ENCODE measurements around the gene SWAP70. TPM values are rescaled to one million over a fixed set of nuclear protein-coding genes. Genes with fewer than 3 reads are reported as not detected.

The SWAP70 gene
- total RNA-seq, 4 donors from 2014 or later, result 11.5 to 65.6 (median 41.5) TPM

- intact Hi-C loops (cut with DNase I; ENCODE audit: low total_unique reads), result no loop called here
- no peaks in the 10 kb centered on the region for H3K9me3 ChIP-seq
- no peaks in the 10 kb centered on the region for H3K36me3 ChIP-seq
- H3K4me3 ChIP-seq, result no peak overlapping the region
- H3K27ac ChIP-seq, result no peak overlapping the region
- no peak for TF ChIP-seq CTCF (IDR thresholded peaks at IDR 0.05)
- no peak for TF ChIP-seq POLR2A (IDR thresholded peaks at IDR 0.05)
- H3K4me1 ChIP-seq, result no peaks in the 10 kb centered on the region
- H3K27me3 ChIP-seq, result no peaks in the 10 kb centered on the region
- no peak for DNase-seq
Measured at GRCh38 chr11:9669954-9670353, 6.1 kb downstream of the SWAP70 start.

- Histone ChIP-seq H3K4me3 (no peak overlapping the region), H3K4me1 (no peaks in the 10 kb centered on the region), H3K27me3 (no peaks in the 10 kb centered on the region), H3K36me3 (no peaks in the 10 kb centered on the region), H3K27ac (no peak overlapping the region), H3K9me3 (no peaks in the 10 kb centered on the region)
- intact Hi-C loops (cut with DNase I; ENCODE audit: low total_unique reads), result no loop called here
- no peak for DNase-seq
- TF ChIP-seq POLR2A (IDR thresholded peaks at IDR 0.05), result no peak
- no peak for TF ChIP-seq CTCF (IDR thresholded peaks at IDR 0.05)
Measured at GRCh38 chr11:9672288-9672916, 8.5 kb downstream of the SWAP70 start.

- Histone ChIP-seq H3K36me3 (no peaks in the 10 kb centered on the region), H3K4me3 (no peak overlapping the region), H3K27ac (no peak overlapping the region), H3K9me3 (no peaks in the 10 kb centered on the region), H3K4me1 (no peaks in the 10 kb centered on the region), H3K27me3 (no peaks in the 10 kb centered on the region)
- no peak for DNase-seq
- intact Hi-C loops (cut with DNase I; ENCODE audit: low total_unique reads), result no loop called here
- no peak for TF ChIP-seq CTCF (IDR thresholded peaks at IDR 0.05)
Measured at GRCh38 chr11:9672918-9673317, 9.0 kb downstream of the SWAP70 start.

GRCh38 chr11:9675691-9676090, 11.8 kb downstream of the SWAP70 start:
- Histone ChIP-seq H3K4me3 (no peak overlapping the region), H3K9me3 (no peaks in the 10 kb centered on the region), H3K27me3 (no peaks in the 10 kb centered on the region), H3K27ac (no peak overlapping the region), H3K4me1 (no peaks in the 10 kb centered on the region), H3K36me3 (no peaks in the 10 kb centered on the region)
- intact Hi-C loops (cut with DNase I; ENCODE audit: low total_unique reads), result no loop called here
- DNase-seq, result no peak
- TF ChIP-seq CTCF (IDR thresholded peaks at IDR 0.05), result no peak
- TF ChIP-seq POLR2A (IDR thresholded peaks at IDR 0.05), result no peak

- Histone ChIP-seq H3K4me1 (no peaks in the 10 kb centered on the region), H3K36me3 (no peaks in the 10 kb centered on the region), H3K27me3 (no peaks in the 10 kb centered on the region), H3K4me3 (no peak overlapping the region), H3K9me3 (no peaks in the 10 kb centered on the region), H3K27ac (peak overlapping the region in 1 of 2 donors; percentile 21)
- TF ChIP-seq CTCF (IDR thresholded peaks at IDR 0.05) (no peak), POLR2A (IDR thresholded peaks at IDR 0.05) (no peak)
- DNase-seq, result no peak
- intact Hi-C loops (cut with DNase I; ENCODE audit: low total_unique reads), result no loop called here
Measured at GRCh38 chr11:9677951-9678350, 14.1 kb downstream of the SWAP70 start.
